Neural progenitor cell (in vitro differentiated cells): ENCODE data around the gene CCDC93. TPM values are rescaled to one million over a fixed set of nuclear protein-coding genes. Genes with fewer than 3 reads are reported as not detected.

ENCODE experiments used
- DNase-seq: peaks from one replicate; pipeline ENCODE4 v3.0.0-alpha.2; 2016; ENCODE audit warnings: low spot score
- H2AFZ ChIP-seq: fragments of 200-600 bp; sonication (generic); replicated peaks from 2 replicates; pipeline ENCODE4 v1.6.1; 2016; ENCODE audit warnings: antibody characterized with exemption
- H3F3A ChIP-seq: fragments of 200-600 bp; sonication (generic); 2 replicates; pipeline ENCODE4 v1.6.1; 2016; ENCODE audit warnings: antibody characterized with exemption, low read depth
- H3K27ac ChIP-seq: fragments of 200-600 bp; sonication (generic); 2 replicates; pipeline ENCODE4 v1.5.1; 2016; ENCODE audit warnings: mild to moderate bottlenecking
- H3K27me3 ChIP-seq: fragments of 200-600 bp; sonication (generic); 2 replicates; pipeline ENCODE4 v1.6.1; 2016; ENCODE audit warnings: mild to moderate bottlenecking, moderate library complexity
- H3K36me3 ChIP-seq: fragments of 200-600 bp; sonication (generic); 2 replicates; pipeline ENCODE4 v1.5.1; 2016
- H3K4me1 ChIP-seq: fragments of 200-600 bp; sonication (generic); 2 replicates; pipeline ENCODE4 v1.6.1; 2016; ENCODE audit warnings: mixed run types
- H3K4me2 ChIP-seq: fragments of 200-600 bp; sonication (generic); 2 replicates; pipeline ENCODE4 v1.6.1; 2016
- H3K4me3 ChIP-seq: fragments of 200-600 bp; sonication (generic); 2 replicates; pipeline ENCODE4 v1.5.1; 2016
- H3K79me2 ChIP-seq: fragments of 200-600 bp; sonication (generic); 2 replicates; pipeline ENCODE4 v1.6.1; 2016; ENCODE audit warnings: low read depth
- H3K9ac ChIP-seq: fragments of 200-600 bp; sonication (generic); 2 replicates; pipeline ENCODE4 v1.6.1; 2016
- H3K9me3 ChIP-seq: fragments of 200-600 bp; sonication (generic); 2 replicates; pipeline ENCODE4 v1.5.1; 2016; ENCODE audit warnings: low read depth
- H4K20me1 ChIP-seq: fragments of 200-600 bp; sonication (generic); 2 replicates; pipeline ENCODE4 v1.6.1; 2016; ENCODE audit warnings: low read depth
- H3K27ac Mint-ChIP-seq: 3 replicates; pipeline ENCODE4 v1.8.0; 2021; ENCODE audit warnings: mixed read lengths
- H3K27me3 Mint-ChIP-seq: 2 replicates; pipeline ENCODE4 v1.8.0; 2022; ENCODE audit warnings: low read depth, mild to moderate bottlenecking, inconsistent platforms, moderate library complexity, mixed read lengths; ENCODE audit not compliant: insufficient read depth
- H3K36me3 Mint-ChIP-seq: 3 replicates; pipeline ENCODE4 v1.8.0; 2021; ENCODE audit warnings: mixed read lengths
- H3K4me1 Mint-ChIP-seq: 3 replicates; pipeline ENCODE4 v1.8.0; 2021; ENCODE audit warnings: mixed read lengths
- H3K4me3 Mint-ChIP-seq: 3 replicates; pipeline ENCODE4 v1.8.0; 2021; ENCODE audit warnings: mild to moderate bottlenecking, moderate library complexity, mixed read lengths
- H3K9me3 Mint-ChIP-seq: 3 replicates; pipeline ENCODE4 v1.8.0; 2020; ENCODE audit warnings: mixed read lengths
- EZH2 ChIP-seq: fragments of 200-600 bp; sonication (generic); IDR thresholded peaks from 2 replicates; pipeline ENCODE4 v1.6.1; 2017; ENCODE audit warnings: antibody characterized with exemption, mild to moderate bottlenecking, moderate library complexity
- EZH2phosphoT487 ChIP-seq: fragments of 200-600 bp; sonication (generic); IDR thresholded peaks from 2 replicates; pipeline ENCODE4 v1.6.1; 2017; ENCODE audit warnings: antibody characterized with exemption
- small RNA-seq: library from RNA; depleted of rRNA; stranded (forward); fragments of <200 nt; gene quantifications from one replicate; pipeline ENCODE3, GENCODE V24; 2015
- total RNA-seq: library from RNA; depleted of rRNA; stranded (reverse); fragments of >200 nt; gene quantifications from 2 replicates; pipeline ENCODE4 v1.2.3, GENCODE V29; 2015; ENCODE audit warnings: low replicate concordance
- TF ChIP-seq, protein P1 (sequence below): fragments of 200-600 bp; sonication (generic); IDR thresholded peaks from 2 replicates; pipeline ENCODE4 v1.5.1; 2017; ENCODE audit warnings: antibody characterized with exemption, mild to moderate bottlenecking

CCDC93 gene
- total RNA-seq, 1 donor from 2014 or later = 21.0 TPM

DNA sequence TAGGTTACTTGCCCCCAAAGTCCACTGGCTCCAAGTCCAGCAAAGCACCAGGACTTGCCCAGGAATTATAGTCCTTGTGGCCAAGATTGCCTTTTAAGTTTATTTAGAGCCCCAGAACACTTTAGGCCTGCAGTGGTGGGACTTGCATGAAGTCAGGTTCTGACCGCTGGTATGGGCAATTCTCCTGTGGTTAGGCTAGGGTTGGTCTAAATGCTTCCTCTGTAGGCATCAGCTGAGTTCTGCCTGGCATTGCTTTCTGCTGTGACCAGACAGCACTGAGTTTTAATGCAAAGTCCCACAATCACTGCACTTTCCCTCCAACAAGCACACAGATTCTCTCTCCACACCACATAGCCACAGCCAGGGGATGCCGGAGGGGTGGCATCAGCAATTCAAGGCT lies 134.9 kb downstream of the CCDC93 start:
- Histone ChIP-seq H3K36me3 (no peaks in the 10 kb centered on the region), H3K9me3 (no peaks in the 10 kb centered on the region), H3K4me3 (no peak overlapping the region), H3K27me3 (no peaks in the 10 kb centered on the region), H3F3A (no peaks in the 10 kb centered on the region), H3K79me2 (no peaks in the 10 kb centered on the region), H3K27ac (no peak overlapping the region), H2AFZ (no peak overlapping the region), H3K4me1 (no peaks in the 10 kb centered on the region), H3K9ac (no peak overlapping the region), H4K20me1 (no peaks in the 10 kb centered on the region), H3K4me2 (no peak overlapping the region)
- H3K27ac Mint-ChIP-seq = no peak overlapping the region
- no peaks in the 10 kb centered on the region for H3K4me1 Mint-ChIP-seq
- no peaks in the 10 kb centered on the region for H3K27me3 Mint-ChIP-seq
- no peak for DNase-seq
- no peaks in the 10 kb centered on the region for H3K36me3 Mint-ChIP-seq
- TF ChIP-seq EZH2 = no peak
- H3K4me3 Mint-ChIP-seq = no peak overlapping the region
- no peaks in the 10 kb centered on the region for H3K9me3 Mint-ChIP-seq

DNA sequence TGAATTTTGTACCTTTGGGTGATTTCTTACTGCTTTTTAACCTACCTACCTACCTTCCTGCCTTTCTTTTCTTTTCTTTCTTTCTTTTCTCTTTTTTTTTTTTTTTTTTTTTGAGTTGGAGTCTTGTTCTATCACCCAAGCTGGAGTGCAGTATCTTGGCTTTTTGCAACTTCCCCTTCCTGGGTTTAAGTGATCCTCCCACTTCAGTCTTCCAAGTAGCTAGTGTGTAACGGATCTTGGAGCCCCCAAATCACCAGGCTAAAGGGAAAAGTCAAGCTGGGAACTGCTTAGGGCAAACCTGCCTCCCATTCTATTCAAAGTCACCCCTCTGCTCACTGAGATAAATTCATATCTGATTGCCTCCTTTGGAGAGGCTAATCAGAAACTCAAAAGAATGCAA lies 138.1 kb downstream of the CCDC93 start:
- no peaks in the 10 kb centered on the region for H3K9me3 Mint-ChIP-seq
- no peak overlapping the region for H3K4me2 ChIP-seq
- no peaks in the 10 kb centered on the region for H4K20me1 ChIP-seq
- H3K27ac ChIP-seq = no peak overlapping the region
- H3K36me3 Mint-ChIP-seq = no peaks in the 10 kb centered on the region
- no peaks in the 10 kb centered on the region for H3K4me1 Mint-ChIP-seq
- no peak overlapping the region for H3K9ac ChIP-seq
- H3K79me2 ChIP-seq = no peaks in the 10 kb centered on the region
- no peaks in the 10 kb centered on the region for H3K9me3 ChIP-seq
- H3K27me3 ChIP-seq = no peaks in the 10 kb centered on the region
- no peak overlapping the region for H3K4me3 Mint-ChIP-seq
- no peak for DNase-seq
- H3K4me3 ChIP-seq = no peak overlapping the region
- H3F3A ChIP-seq = no peaks in the 10 kb centered on the region
- no peak overlapping the region for H3K27ac Mint-ChIP-seq
- no peaks in the 10 kb centered on the region for H3K36me3 ChIP-seq
- no peaks in the 10 kb centered on the region for H3K27me3 Mint-ChIP-seq
- no peak overlapping the region for H2AFZ ChIP-seq
- TF ChIP-seq EZH2 = no peak
- TF ChIP-seq EZH2phosphoT487 = no peak
- TF ChIP-seq, protein P1, sequence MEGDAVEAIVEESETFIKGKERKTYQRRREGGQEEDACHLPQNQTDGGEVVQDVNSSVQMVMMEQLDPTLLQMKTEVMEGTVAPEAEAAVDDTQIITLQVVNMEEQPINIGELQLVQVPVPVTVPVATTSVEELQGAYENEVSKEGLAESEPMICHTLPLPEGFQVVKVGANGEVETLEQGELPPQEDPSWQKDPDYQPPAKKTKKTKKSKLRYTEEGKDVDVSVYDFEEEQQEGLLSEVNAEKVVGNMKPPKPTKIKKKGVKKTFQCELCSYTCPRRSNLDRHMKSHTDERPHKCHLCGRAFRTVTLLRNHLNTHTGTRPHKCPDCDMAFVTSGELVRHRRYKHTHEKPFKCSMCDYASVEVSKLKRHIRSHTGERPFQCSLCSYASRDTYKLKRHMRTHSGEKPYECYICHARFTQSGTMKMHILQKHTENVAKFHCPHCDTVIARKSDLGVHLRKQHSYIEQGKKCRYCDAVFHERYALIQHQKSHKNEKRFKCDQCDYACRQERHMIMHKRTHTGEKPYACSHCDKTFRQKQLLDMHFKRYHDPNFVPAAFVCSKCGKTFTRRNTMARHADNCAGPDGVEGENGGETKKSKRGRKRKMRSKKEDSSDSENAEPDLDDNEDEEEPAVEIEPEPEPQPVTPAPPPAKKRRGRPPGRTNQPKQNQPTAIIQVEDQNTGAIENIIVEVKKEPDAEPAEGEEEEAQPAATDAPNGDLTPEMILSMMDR = no peak
- H3K4me1 ChIP-seq = no peaks in the 10 kb centered on the region

Small RNAs within 50 kb of the gene (small RNA-seq; reads per million reads assigned to genes)
- gene RN7SL111P = not detected

Other genes starting within 250 kb of the CCDC93 start
- 66.0 and 87.0 TPM in 2 replicates for gene DDX18, start 199.4 kb downstream of the CCDC93 start, total RNA-seq
- gene INSIG2, start 74.4 kb upstream of the CCDC93 start, total RNA-seq = 22.7 and 32.2 TPM in 2 replicates